Activated CD8-positive, alpha-beta T cell treated with anti-CD3 and anti-CD28 coated beads, Interleukin-2, amount 10 ng/mL, durations not matched to agents 7 days and 5 days (primary cell): ENCODE measurements around the gene USP44. TPM values are rescaled to one million over a fixed set of nuclear protein-coding genes. Genes with fewer than 3 reads are reported as not detected.

Experiments used
- ATAC-seq: fragments of 150-1000 bp; cut with Tn5 transposase; one replicate; pipeline ENCODE4 v1.10.0; 2021; ENCODE audit warnings: moderate library complexity
- CTCF ChIA-PET: fragments of 350-600 bp; sonication (Branson Sonifier 250); formaldehyde crosslinking; loops from one replicate; lab custom pipeline; 2021; ENCODE audit warnings: antibody characterized with exemption; lab: Charles Lee
- POLR2A ChIA-PET: fragments of 350-600 bp; sonication (Branson Sonifier 250); formaldehyde crosslinking; loops from one replicate; lab custom pipeline; 2021; ENCODE audit warnings: antibody characterized with exemption; lab: Charles Lee
- DNase-seq: peaks from one replicate; pipeline ENCODE4 v3.0.0-alpha.2; 2020
- H3K27ac Mint-ChIP-seq: one replicate; pipeline ENCODE4 v1.8.0; 2021; ENCODE audit warnings: mild to moderate bottlenecking, mixed read lengths
- H3K27me3 Mint-ChIP-seq: one replicate; pipeline ENCODE4 v1.8.0; 2021; ENCODE audit warnings: low read depth, mixed read lengths
- H3K36me3 Mint-ChIP-seq: one replicate; pipeline ENCODE4 v1.8.0; 2021; ENCODE audit warnings: low read depth, mixed read lengths
- H3K4me1 Mint-ChIP-seq: one replicate; pipeline ENCODE4 v1.8.0; 2021; ENCODE audit warnings: low read depth, mixed read lengths
- H3K4me3 Mint-ChIP-seq: one replicate; pipeline ENCODE4 v1.8.0; 2021; ENCODE audit warnings: mild to moderate bottlenecking, mixed read lengths
- H3K9me3 Mint-ChIP-seq: one replicate; pipeline ENCODE4 v1.8.0; 2022; ENCODE audit warnings: mixed read lengths; ENCODE audit not compliant: insufficient read depth
- total RNA-seq, 2 experiments: library from RNA; stranded (reverse); gene quantifications; one replicate each; pipeline ENCODE4 v1.2.3, GENCODE V29; 2021

USP44 gene
- total RNA-seq, 2 experiments from 2014 or later: 17.1 to 18.9 TPM

DNA sequence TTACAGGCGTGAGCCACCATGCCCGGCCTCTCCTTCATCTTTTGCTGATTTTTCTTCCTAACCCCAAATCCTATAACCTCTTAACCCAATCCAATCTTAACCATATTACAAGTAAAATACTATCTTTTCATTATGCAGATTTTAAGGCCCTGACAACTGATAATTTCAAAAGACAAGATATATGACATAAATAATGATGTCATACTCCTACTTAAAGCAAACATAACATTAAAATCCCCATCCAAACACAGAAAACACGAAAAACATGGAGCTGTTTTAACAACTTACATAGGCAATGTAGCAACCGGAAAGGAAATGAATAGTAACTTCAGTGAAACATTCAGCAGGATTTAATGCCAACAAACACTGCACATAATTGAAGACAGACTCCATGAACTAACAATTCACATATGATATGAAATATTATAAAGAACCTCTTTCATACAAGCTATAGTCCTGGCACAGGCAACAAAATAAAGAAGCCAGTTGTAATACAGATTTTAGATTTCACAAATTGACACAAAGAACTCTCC is 21.5 kb downstream of the USP44 start:
- POLR2A ChIA-PET: no interaction called here
- CTCF ChIA-PET: interaction anchor here (2.0 to 2.4 kb wide), 2 partner anchors 9 to 413 kb away, joined by 5 to 10 read pairs; no protein-coding TSS in a partner anchor
- peaks cover 14% of the 10 kb centered on the region for H3K36me3 Mint-ChIP-seq
- peaks cover 2% of the 10 kb centered on the region for H3K4me1 Mint-ChIP-seq
- no peak for DNase-seq
- H3K27ac Mint-ChIP-seq: no peak overlapping the region
- no peak overlapping the region for H3K4me3 Mint-ChIP-seq
- no peaks in the 10 kb centered on the region for H3K27me3 Mint-ChIP-seq
- ATAC-seq: no peak
- no peaks in the 10 kb centered on the region for H3K9me3 Mint-ChIP-seq

DNA sequence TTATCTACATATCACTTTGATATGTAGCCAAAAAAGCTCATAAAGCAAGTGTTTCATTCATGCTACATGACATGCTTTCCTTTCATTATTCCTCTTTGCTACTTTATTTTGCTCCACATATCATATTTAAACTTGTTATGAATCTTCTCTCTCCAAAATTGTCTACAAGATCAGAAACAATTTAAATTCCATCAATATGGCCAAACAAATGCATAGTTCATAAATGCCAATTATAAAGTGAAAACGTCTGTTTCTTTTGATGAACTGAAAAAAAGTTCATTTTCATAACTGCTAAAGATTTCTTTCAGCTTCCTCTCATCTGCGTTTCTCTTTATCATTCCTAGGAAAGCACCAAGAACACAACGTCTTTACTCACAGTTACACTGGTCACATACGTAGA is 22.8 kb downstream of the USP44 start:
- DNase-seq: no peak
- Mint-ChIP-seq H3K27me3 (no peaks in the 10 kb centered on the region), H3K36me3 (peaks cover 10% of the 10 kb centered on the region), H3K27ac (no peak overlapping the region), H3K4me1 (no peaks in the 10 kb centered on the region), H3K4me3 (no peak overlapping the region), H3K9me3 (no peaks in the 10 kb centered on the region)
- ChIA-PET CTCF (interaction anchor here (0.9 to 2.4 kb wide), 3 partner anchors 10 to 411 kb away, joined by 3 to 10 read pairs (median 5); no protein-coding TSS in a partner anchor), POLR2A (no interaction called here)
- no peak for ATAC-seq

DNA sequence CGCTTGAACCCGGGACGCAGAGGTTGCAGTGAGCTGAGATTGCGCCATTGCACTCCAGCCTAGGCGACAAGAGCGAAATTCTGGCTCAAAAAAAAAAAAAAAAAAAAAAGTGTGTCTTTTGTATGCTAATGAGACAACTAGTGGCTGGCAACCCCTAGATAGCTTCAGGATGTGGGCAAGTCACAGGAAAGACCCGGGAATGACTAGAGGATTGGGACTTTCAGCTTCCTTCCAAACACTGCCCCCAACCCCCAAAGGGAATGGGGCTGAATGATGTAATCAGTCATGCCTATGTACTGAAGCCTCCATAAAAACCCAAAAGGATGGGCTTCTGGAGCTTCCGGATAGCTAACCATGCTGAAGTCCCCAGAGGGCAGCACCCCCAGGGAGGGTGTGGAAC is 28.6 kb downstream of the USP44 start:
- POLR2A ChIA-PET: no interaction called here
- Mint-ChIP-seq H3K27me3 (no peaks in the 10 kb centered on the region), H3K4me1 (no peaks in the 10 kb centered on the region), H3K36me3 (peaks cover 21% of the 10 kb centered on the region), H3K9me3 (no peaks in the 10 kb centered on the region), H3K27ac (no peak overlapping the region), H3K4me3 (no peak overlapping the region)
- no peak for DNase-seq
- CTCF ChIA-PET: interaction anchor here (1.3 kb wide), 1 partner anchor 12 kb away, joined by 6 read pairs; no protein-coding TSS in a partner anchor
- no peak for ATAC-seq

DNA sequence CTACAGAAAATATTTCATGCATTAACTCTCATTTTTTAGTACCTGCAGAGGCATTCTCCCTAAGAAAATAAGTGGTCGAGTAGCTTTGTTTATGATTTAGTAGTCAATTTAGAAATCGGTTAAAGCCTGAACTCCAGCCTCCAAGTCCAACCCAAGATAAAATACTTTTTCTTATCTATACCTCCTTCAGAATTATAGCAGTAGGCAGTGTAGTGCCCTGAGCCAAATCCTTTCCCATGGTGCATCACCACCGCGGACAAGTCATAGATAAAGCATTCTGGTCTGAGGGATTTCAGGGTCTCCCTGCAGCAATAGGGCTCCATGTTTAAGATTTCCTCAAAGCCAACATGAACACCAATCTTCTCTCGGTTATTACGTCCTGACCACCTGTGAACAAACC is 30.5 kb downstream of the USP44 start:
- no peaks in the 10 kb centered on the region for H3K4me1 Mint-ChIP-seq
- H3K4me3 Mint-ChIP-seq: no peak overlapping the region
- H3K9me3 Mint-ChIP-seq: no peaks in the 10 kb centered on the region
- no peak for ATAC-seq
- POLR2A ChIA-PET: no interaction called here
- no peak for DNase-seq
- H3K36me3 Mint-ChIP-seq: peaks cover 29% of the 10 kb centered on the region
- H3K27me3 Mint-ChIP-seq: no peaks in the 10 kb centered on the region
- CTCF ChIA-PET: no interaction called here
- no peak overlapping the region for H3K27ac Mint-ChIP-seq

DNA sequence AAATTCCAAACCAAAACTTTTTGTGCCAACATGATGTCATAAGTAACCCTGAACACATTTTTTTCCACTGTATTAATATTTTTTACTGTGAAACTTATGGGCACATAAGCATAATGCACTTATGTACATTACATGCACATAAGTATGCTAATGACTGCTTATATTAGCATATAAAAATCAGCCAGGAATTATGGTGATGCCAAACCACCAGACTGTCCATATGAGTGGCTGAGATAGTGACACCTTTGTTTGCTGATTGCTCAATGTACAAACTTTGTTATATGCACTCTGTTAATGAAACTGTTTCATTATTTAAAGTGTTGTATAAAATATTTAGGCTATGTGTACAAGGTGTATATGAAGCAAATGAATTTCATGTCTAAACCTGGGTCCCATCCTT is 32.3 kb downstream of the USP44 start:
- CTCF ChIA-PET: no interaction called here
- ATAC-seq: no peak
- H3K4me3 Mint-ChIP-seq: no peak overlapping the region

DNA sequence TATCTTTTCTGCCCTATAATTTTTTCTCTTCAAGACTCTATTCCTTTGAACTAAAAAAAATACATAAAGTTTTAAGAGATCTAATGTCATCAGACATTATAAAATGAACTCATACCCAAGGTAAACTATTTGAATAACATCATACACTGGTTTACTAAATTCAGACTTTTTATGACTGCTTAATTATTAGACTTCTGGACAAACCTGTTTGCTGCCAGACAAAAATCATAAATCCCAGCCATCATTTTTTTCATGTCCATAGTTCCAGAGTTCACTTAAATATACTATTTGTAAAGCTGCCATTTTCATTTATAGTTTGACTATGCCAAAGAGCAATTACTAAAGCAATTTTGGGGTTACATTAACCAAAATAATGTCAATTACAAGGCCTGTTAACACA is 34.0 kb downstream of the USP44 start:
- Mint-ChIP-seq H3K4me1 (no peaks in the 10 kb centered on the region), H3K9me3 (no peaks in the 10 kb centered on the region), H3K27me3 (no peaks in the 10 kb centered on the region), H3K36me3 (peaks cover 52% of the 10 kb centered on the region), H3K4me3 (no peak overlapping the region), H3K27ac (no peak overlapping the region)
- ChIA-PET CTCF (no interaction called here), POLR2A (no interaction called here)
- ATAC-seq: no peak
- DNase-seq: no peak

More for the DNA sequence above, 32.3 kb downstream of the USP44 start:
- Mint-ChIP-seq H3K36me3 (peaks cover 39% of the 10 kb centered on the region), H3K9me3 (no peaks in the 10 kb centered on the region), H3K27ac (no peak overlapping the region), H3K27me3 (no peaks in the 10 kb centered on the region), H3K4me1 (no peaks in the 10 kb centered on the region)
- POLR2A ChIA-PET: no interaction called here
- DNase-seq: no peak

DNA sequence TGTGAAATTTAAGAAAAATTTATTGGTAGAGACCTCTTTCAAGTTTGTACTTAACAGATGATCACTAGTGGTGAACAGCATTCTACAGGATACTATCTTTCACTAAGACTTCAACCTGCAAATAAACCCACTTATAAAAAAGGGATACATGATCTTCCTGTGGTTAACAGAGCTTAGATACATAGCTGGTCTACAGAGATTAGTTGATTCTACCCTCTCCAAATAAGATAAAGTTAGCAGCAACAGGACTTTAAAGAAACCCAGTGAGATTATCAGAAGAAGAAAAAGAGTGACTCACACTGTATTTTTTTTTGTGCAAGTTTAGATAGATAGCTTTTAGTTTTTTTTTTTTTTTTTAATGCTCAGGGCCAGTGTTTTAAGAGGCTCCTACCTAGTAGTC is 34.5 kb downstream of the USP44 start:
- H3K27ac Mint-ChIP-seq: no peak overlapping the region
- no peak overlapping the region for H3K4me3 Mint-ChIP-seq
- DNase-seq: no peak
- POLR2A ChIA-PET: no interaction called here
- no peak for ATAC-seq
- no peaks in the 10 kb centered on the region for H3K9me3 Mint-ChIP-seq
- H3K27me3 Mint-ChIP-seq: no peaks in the 10 kb centered on the region
- peaks cover 52% of the 10 kb centered on the region for H3K36me3 Mint-ChIP-seq
- CTCF ChIA-PET: no interaction called here
- no peaks in the 10 kb centered on the region for H3K4me1 Mint-ChIP-seq

DNA sequence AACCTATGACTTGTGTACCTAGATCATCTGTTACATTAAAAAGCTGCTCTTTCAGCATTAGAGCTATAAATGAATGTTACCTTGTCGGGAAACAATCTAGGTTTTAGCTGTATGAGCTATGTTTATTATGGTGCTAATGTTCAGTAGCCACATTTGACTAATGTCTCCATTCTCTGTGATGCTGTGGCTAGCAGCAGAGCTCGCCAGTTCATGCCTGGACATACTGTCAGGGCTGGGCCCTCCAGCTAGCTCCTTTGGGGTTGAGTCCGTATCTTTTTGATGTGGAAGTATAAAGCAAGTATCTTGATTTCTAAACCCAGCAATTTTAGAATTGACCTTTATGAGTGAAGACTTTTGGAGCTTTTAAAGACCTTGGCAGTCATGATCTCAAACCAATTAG is 36.1 kb downstream of the USP44 start:
- POLR2A ChIA-PET: no interaction called here
- H3K27ac Mint-ChIP-seq: no peak overlapping the region
- ATAC-seq (no peak), DNase-seq (no peak)
- CTCF ChIA-PET: interaction anchor here (3.0 kb wide), 1 partner anchor 19 kb away, joined by 16 read pairs; no protein-coding TSS in a partner anchor
- no peaks in the 10 kb centered on the region for H3K9me3 Mint-ChIP-seq
- H3K27me3 Mint-ChIP-seq: no peaks in the 10 kb centered on the region
- H3K4me1 Mint-ChIP-seq: no peaks in the 10 kb centered on the region
- peaks cover 50% of the 10 kb centered on the region for H3K36me3 Mint-ChIP-seq
- H3K4me3 Mint-ChIP-seq: no peak overlapping the region

DNA sequence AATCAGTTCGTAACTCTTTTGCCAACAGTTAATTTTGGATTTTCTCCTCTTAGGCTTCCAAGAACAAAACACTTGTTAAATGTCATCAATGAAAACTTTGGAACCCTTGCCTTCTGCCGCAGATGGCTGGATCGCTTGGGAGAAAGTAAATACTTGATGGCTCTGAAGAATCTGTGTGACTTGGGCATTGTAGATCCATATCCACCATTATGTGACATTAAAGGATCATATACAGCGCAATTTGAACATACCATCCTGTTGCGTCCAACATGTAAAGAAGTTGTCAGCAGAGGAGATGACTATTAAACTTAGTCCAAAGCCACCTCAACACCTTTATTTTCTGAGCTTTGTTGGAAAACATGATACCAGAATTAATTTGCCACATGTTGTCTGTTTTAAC is 37.7 kb downstream of the USP44 start:
- CTCF ChIA-PET: interaction anchor here (1.2 to 3.0 kb wide), 2 partner anchors 21 to 179 kb away, joined by 3 to 16 read pairs; no protein-coding TSS in a partner anchor
- ATAC-seq: no peak
- Mint-ChIP-seq H3K27ac (no peak overlapping the region), H3K4me1 (no peaks in the 10 kb centered on the region), H3K9me3 (no peaks in the 10 kb centered on the region), H3K4me3 (no peak overlapping the region), H3K27me3 (no peaks in the 10 kb centered on the region), H3K36me3 (peaks cover 58% of the 10 kb centered on the region)
- no peak for DNase-seq
- POLR2A ChIA-PET: no interaction called here

DNA sequence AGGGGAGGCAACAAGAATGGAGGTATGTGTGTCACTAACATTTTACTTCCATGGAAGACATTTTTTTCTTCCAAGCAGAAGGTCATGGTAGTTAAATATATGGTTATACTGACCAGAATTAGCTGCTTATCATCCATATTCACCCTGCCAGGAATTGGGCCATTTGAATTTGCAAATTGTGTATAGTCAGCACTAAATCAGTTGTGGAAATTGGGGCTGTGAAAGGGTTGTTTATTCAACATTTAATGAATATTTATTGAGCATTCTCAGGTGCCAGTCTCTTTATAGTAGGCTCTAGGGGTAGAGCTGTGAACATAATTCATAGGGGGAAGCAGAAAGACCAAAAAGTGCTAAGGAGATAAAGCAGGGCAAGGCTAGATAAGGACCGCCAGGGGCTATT is 39.3 kb downstream of the USP44 start:
- H3K36me3 Mint-ChIP-seq: peaks cover 64% of the 10 kb centered on the region
- no peaks in the 10 kb centered on the region for H3K27me3 Mint-ChIP-seq
- CTCF ChIA-PET: no interaction called here
- POLR2A ChIA-PET: no interaction called here
- no peaks in the 10 kb centered on the region for H3K4me1 Mint-ChIP-seq
- DNase-seq (no peak), ATAC-seq (no peak)
- no peaks in the 10 kb centered on the region for H3K9me3 Mint-ChIP-seq
- H3K27ac Mint-ChIP-seq: no peak overlapping the region
- H3K4me3 Mint-ChIP-seq: no peak overlapping the region

DNA sequence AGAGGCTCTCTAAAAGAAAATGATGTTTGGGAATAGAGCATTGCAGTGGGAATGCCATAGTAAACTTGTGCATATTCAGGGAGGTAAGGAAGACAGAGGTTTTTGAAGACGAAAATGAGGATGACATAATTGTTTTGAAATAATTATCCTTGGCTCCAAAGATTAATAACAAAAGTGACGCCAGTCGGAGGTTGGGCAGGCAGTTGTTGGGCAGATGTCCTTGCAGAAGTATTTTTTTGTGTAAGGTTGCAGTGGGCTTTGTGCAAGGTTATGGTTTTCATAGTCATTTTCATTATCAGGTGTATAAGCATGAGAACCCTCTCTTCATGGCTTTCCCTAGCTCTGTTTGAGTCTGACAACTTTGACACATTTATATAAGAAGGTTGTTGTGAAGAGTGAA is 42.0 kb downstream of the USP44 start:
- H3K4me3 Mint-ChIP-seq: no peak overlapping the region
- ChIA-PET CTCF (interaction anchor here (0.7 kb wide), 1 partner anchor 25 kb away, joined by 3 read pairs; no protein-coding TSS in a partner anchor), POLR2A (no interaction called here)
- no peaks in the 10 kb centered on the region for H3K27me3 Mint-ChIP-seq
- no peaks in the 10 kb centered on the region for H3K4me1 Mint-ChIP-seq
- H3K36me3 Mint-ChIP-seq: peaks cover 67% of the 10 kb centered on the region
- no peak for ATAC-seq
- no peak overlapping the region for H3K27ac Mint-ChIP-seq
- H3K9me3 Mint-ChIP-seq: no peaks in the 10 kb centered on the region
- no peak for DNase-seq

DNA sequence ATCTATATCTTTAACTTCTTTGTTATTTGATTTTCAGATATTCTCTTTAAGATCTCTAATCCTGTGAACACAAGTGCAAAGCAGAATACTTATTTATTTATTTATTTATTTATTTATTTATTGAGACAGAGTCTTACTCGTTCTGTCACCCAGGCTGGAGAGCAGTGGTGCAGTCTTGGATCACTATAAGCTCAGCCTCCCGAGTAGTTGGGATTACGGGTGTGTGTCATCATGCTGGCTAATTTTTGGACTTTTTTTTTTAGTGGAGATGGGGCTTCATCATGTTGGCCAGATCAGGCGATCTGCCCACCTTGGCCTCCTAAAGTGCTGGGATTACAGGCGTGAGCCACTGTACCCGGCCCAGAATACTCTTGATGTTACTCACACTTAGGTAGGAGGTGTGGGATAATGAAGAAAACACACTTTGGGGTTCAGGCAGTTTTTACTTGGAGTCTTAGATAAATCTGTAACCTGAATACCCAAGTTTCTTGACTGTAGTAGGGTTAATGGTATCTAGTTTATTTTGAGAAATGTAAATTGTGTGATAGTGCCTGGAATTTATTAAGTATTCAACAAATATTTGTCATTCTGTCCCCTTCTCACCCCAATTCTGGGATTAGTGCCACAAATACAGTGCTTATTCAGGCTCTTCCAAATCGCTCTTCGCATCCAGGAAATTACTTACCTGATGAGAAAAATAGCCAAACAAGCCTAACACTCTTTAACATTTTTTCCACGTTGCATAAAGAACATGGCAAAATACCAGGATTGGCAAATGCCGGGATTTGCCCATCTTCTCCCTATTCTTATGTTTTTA is 44.4 kb downstream of the USP44 start:
- peaks cover 67% of the 10 kb centered on the region for H3K36me3 Mint-ChIP-seq
- CTCF ChIA-PET: no interaction called here
- POLR2A ChIA-PET: interaction anchor here (0.6 kb wide), 1 partner anchor 291 kb away, joined by 3 read pairs; no protein-coding TSS in a partner anchor

More for the DNA sequence above, 44.4 kb downstream of the USP44 start:
- Mint-ChIP-seq H3K27ac (no peak overlapping the region), H3K9me3 (no peaks in the 10 kb centered on the region), H3K4me1 (peaks cover 2% of the 10 kb centered on the region), H3K27me3 (no peaks in the 10 kb centered on the region), H3K4me3 (no peak overlapping the region)
- ATAC-seq: no peak
- no peak for DNase-seq
